GM21367 (cell line): ENCODE results near the gene ACP3.
"Not testable (repeated sequence)": the region's sequence is repeated elsewhere in the genome, so short reads cannot be mapped to it uniquely, and the experiment has no call there.

Experiments
- ATAC-seq: cut with Tn5 transposase; IDR thresholded peaks from one replicate; pipeline ENCODE4 v1.9.1; 2021; ENCODE audit not compliant: unreplicated experiment

The ACP3 gene

GRCh38 chr3:132360717-132361116 is 43.5 kb downstream of the ACP3 start:
- ATAC-seq, result no peak

GRCh38 chr3:132362329-132362728 is 45.1 kb downstream of the ACP3 start:
- ATAC-seq, result no peak

DNA sequence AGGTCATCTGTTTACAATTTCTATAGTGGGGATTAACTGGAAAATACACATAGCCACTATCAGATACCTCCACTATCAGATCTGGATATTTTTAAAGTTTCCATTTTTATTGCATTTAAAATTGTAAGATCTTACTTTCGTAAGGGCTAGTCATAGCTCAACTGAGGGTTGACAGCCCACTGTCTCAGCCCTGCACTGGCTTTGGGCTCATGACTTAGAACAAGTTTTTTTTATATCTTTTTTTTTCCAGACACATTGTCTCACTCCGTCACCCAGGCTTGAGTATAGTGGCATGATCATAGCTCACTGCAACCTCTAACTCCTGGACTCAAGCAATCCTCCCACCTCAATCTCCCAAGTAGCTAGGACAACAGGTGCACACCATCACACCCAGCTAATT is 51.3 kb downstream of the ACP3 start:
- ATAC-seq, result no peak

- ATAC-seq, result no peak
These were observed 51.8 kb downstream of the ACP3 start for GRCh38 chr3:132368962-132369361.

DNA sequence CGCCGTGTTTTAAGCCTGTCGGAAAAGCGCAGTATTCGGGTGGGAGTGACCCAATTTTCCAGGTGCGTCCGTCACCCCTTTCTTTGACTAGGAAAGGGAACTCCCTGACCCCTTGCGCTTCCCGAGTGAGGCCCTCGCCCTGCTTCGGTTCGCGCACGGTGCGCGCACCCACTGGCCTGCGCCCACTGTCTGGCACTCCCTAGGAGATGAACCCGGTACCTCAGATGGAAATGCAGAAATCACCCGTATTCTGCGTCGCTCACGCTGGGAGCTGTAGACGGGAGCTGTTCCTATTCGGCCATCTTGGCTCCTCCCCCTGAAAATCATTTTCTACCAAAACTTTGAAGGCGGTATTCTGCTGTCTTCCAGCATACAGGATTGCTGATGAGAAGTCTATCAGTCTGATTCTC is 59.7 kb downstream of the ACP3 start:
- not testable (repeated sequence) for ATAC-seq

DNA sequence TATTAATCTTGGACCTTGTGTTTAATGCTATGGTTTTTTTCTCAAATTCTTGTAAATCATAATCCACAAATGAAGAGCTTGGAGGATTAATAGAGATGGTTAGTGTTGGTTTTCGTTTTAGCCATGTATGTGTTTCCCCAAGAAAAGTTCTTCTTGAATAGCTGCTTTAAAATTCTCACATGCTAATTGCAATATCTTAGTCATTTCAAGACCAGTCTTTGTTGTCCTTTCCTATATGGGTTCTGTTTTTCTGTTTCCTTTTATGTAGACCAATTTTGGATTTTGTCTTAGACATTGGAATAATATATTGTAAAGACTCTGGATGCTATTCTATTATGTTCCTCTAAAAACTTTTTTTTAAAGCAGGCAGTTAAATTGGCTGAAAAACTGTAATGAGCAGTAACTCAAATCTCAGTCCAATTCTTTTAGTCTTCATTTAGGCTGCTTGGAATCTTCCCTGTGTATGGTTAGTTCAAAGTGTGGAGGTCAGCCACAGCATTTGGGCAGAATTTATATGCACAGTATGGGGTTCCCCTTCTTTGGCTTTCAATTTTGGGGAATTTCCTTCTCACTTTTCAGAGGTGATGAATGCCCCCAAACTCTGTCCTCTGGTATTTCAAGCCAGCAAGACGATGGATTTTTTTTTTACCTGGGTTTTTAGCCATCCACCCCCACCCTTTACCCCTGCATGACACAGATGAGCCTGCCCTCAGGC is 61.0 kb downstream of the ACP3 start:
- ATAC-seq, result no peak

GRCh38 chr3:132378846-132379245 is 61.6 kb downstream of the ACP3 start:
- ATAC-seq, result no peak

GRCh38 chr3:132380920-132381319 is 63.7 kb downstream of the ACP3 start:
- no peak for ATAC-seq

- ATAC-seq, result no peak
These were observed 64.2 kb downstream of the ACP3 start for GRCh38 chr3:132381348-132381944.

- no peak for ATAC-seq
These were observed 65.1 kb downstream of the ACP3 start for GRCh38 chr3:132382267-132382666.

DNA sequence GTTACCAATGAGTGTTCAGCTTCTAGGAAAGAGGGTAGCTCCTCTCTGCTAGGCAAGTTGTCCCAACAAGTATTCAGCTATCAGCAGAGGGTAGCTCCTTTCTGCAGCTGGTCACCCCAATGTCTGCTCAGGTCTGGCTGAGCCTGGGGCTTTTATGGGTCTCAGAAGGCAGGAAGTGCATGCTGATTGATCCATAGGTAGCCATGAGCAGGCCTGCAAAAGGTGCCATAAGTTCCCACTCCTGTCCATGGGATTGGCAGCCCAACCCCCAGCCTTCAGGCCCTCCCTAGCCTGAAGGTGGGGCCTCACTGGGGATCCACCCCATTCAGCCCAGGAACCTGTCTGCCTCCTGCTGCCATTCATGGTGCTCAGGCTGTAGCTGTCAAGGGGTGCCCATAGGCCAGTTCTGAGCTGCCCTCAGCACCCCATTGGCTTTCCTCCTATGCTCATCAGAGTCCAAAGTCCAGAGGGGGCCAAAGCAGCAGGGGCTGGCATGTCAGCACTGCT is 65.5 kb downstream of the ACP3 start:
- ATAC-seq, result no peak

- ATAC-seq, result no peak
These were observed 69.1 kb downstream of the ACP3 start for GRCh38 chr3:132386259-132386658.

- ATAC-seq, result not testable (repeated sequence)
These were observed 75.5 kb downstream of the ACP3 start for GRCh38 chr3:132392675-132393074.

- no peak for ATAC-seq
These were observed 77.1 kb downstream of the ACP3 start for GRCh38 chr3:132394320-132394719.

- ATAC-seq, result no peak
These were observed 77.9 kb downstream of the ACP3 start for GRCh38 chr3:132395126-132395525.

- no peak for ATAC-seq
These were observed 79.0 kb downstream of the ACP3 start for GRCh38 chr3:132396255-132396654.

DNA sequence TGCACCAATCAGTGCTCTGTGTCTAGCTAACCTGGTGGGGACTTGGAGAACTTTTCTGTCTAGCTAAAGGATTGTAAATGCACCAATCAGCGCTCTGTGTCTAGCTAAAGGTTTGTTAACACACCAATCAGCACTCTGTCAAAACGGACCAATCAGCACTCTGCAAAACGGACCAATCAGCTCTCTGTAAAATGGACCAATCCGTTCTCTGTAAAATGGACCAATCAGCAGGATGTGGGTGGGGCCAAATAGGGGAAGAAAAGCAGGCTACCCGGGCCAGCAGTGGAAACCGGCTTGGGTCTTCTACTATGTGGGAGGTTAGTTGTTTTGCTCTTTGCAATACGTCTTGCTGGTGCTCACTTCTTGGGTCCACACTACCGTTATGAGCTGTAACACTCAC is 79.6 kb downstream of the ACP3 start:
- ATAC-seq, result not testable (repeated sequence)

GRCh38 chr3:132399054-132399929 is 82.1 kb downstream of the ACP3 start:
- ATAC-seq, result peak; percentile 53

DNA sequence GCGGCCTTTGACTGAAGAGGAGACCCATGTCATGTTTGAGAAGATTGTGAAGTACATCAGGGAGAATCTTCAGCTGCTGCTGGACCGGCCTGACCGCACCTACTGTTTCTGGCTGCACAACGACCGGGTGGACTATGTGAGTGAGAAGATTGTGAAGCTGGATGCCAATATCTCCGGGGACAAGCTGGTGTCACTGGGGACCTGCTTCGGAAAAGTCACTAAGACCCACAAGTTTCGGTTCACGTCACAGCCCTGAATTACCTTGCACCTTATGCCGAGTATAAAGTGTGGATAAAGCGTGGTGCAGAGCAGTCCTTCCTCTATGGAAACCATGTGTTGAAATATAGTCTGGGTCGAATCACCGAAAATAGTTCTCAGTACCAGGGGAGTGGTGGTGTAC is 84.0 kb downstream of the ACP3 start:
- no peak for ATAC-seq

GRCh38 chr3:132404276-132404675 is 87.1 kb downstream of the ACP3 start:
- ATAC-seq, result no peak

DNA sequence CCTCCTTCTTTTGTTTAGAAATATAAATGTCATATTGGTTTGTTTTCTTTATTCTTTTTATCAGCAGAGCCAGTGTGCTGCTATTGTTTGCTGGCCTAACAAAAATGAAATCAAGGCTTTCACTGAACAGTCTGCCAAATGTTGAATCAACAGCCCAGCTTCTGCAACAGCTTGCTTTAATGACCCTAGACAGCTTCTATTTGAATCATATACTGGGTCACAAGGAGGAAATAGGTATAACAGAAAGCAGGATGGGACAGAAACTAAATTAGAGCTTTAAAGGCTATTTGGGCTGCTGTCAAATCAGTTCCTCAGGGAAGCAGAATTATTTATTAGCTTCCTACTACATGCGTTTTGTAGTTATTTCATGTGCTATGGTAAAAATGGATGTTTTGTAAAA is 88.0 kb downstream of the ACP3 start:
- ATAC-seq, result no peak
